KMS-11 (cell line): ENCODE measurements around the gene CCNB1.
"Not testable (repeated sequence)": the region's sequence is repeated elsewhere in the genome, so short reads cannot be mapped to it uniquely, and the experiment has no call there.

ENCODE experiments used
- H2AFZ ChIP-seq: fragments of 200-600 bp; sonication (generic); 2 replicates; pipeline ENCODE4 v1.6.1; 2016; ENCODE audit warnings: antibody characterized with exemption, mixed run types, low read depth
- H3K27ac ChIP-seq: fragments of 200-600 bp; sonication (generic); 2 replicates; pipeline ENCODE4 v1.6.1; 2016; ENCODE audit warnings: mild to moderate bottlenecking, mixed run types
- H3K27me3 ChIP-seq: fragments of 200-600 bp; sonication (generic); 2 replicates; pipeline ENCODE4 v1.6.1; 2017; ENCODE audit warnings: mild to moderate bottlenecking, low read depth, mixed run types, moderate library complexity; ENCODE audit not compliant: insufficient read depth
- H3K36me3 ChIP-seq: fragments of 200-600 bp; sonication (generic); 2 replicates; pipeline ENCODE4 v1.6.1; 2017; ENCODE audit warnings: mild to moderate bottlenecking, mixed run types; ENCODE audit not compliant: insufficient read depth
- H3K4me1 ChIP-seq: fragments of 200-600 bp; sonication (generic); 2 replicates; pipeline ENCODE4 v1.6.1; 2016; ENCODE audit warnings: mild to moderate bottlenecking, low read depth, mixed run types; ENCODE audit not compliant: poor library complexity, severe bottlenecking
- H3K4me2 ChIP-seq: fragments of 200-600 bp; sonication (generic); 2 replicates; pipeline ENCODE4 v1.7.0; 2016; ENCODE audit warnings: mild to moderate bottlenecking, mixed run types
- H3K4me3 ChIP-seq: fragments of 200-600 bp; sonication (generic); IDR thresholded peaks from 2 replicates; pipeline ENCODE4 v1.6.1; 2017; ENCODE audit warnings: low read depth, low read length, mixed read lengths; ENCODE audit not compliant: insufficient read depth
- H3K79me2 ChIP-seq: fragments of 200-600 bp; sonication (generic); 2 replicates; pipeline ENCODE4 v1.6.1; 2016; ENCODE audit warnings: low read depth, mixed run types; ENCODE audit not compliant: insufficient read depth
- H3K9ac ChIP-seq: fragments of 200-600 bp; sonication (generic); 2 replicates; pipeline ENCODE4 v1.6.1; 2016; ENCODE audit warnings: mild to moderate bottlenecking, mixed run types
- H4K20me1 ChIP-seq: fragments of 200-600 bp; sonication (generic); 2 replicates; pipeline ENCODE4 v1.6.1; 2016; ENCODE audit warnings: mild to moderate bottlenecking, mixed run types; ENCODE audit not compliant: insufficient read depth
- TF ChIP-seq, protein P1 (sequence below): fragments of 200-600 bp; sonication (generic); conservative IDR thresholded peaks from 2 replicates; pipeline ENCODE4 v1.6.1; 2017; ENCODE audit warnings: low read depth, mild to moderate bottlenecking, antibody characterized with exemption, low read length, moderate library complexity, mixed read lengths

The CCNB1 gene

DNA sequence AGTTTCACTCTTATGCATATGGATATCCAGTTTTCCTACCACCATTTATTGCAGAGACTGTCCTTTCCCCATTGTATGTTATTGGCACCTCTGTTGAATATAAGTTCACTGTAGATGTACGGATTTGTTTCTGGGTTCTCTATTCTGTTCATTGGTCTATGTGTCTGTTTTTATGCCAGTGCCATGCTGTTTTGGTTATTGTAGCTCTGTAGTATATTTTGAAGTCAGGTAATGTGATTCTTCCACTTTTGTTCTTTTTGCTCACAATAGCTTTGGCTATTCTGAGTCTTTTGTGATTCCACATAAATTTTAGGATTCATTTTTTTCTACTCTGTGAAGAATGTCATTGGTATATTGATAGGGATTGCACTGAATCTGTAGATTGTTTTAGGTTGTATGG is 26.1 kb upstream of the CCNB1 start:
- Histone ChIP-seq H3K9ac (no peak overlapping the region), H3K4me2 (no peak overlapping the region)

DNA sequence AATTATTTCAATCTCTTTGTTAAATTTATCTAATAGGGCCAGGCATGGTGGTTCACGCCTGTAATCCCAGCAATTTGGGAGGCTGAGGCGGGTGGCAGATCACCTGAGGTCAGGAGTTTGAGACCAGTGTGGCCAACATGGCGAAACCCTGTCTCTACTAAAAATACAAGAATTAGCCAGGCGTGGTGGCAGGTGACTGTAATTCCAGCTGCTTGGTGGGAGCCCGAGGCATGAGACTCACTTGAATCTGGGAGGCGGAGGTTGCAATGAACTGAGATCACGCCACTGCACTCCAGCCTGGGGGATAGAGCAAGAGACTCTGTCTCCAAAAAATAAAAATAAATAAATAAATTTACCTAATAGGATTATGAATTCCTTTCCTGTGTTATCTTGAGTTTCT is 18.4 kb upstream of the CCNB1 start:
- not testable (repeated sequence) for H3K4me3 ChIP-seq, H3K36me3 ChIP-seq, H2AFZ ChIP-seq, H3K27me3 ChIP-seq, H3K4me2 ChIP-seq, H4K20me1 ChIP-seq, H3K9ac ChIP-seq, H3K79me2 ChIP-seq, H3K4me1 ChIP-seq, H3K27ac ChIP-seq

More for the DNA sequence above, 26.1 kb upstream of the CCNB1 start:
- H3K36me3 ChIP-seq = no peaks in the 10 kb centered on the region
- TF ChIP-seq, protein P1, sequence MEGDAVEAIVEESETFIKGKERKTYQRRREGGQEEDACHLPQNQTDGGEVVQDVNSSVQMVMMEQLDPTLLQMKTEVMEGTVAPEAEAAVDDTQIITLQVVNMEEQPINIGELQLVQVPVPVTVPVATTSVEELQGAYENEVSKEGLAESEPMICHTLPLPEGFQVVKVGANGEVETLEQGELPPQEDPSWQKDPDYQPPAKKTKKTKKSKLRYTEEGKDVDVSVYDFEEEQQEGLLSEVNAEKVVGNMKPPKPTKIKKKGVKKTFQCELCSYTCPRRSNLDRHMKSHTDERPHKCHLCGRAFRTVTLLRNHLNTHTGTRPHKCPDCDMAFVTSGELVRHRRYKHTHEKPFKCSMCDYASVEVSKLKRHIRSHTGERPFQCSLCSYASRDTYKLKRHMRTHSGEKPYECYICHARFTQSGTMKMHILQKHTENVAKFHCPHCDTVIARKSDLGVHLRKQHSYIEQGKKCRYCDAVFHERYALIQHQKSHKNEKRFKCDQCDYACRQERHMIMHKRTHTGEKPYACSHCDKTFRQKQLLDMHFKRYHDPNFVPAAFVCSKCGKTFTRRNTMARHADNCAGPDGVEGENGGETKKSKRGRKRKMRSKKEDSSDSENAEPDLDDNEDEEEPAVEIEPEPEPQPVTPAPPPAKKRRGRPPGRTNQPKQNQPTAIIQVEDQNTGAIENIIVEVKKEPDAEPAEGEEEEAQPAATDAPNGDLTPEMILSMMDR = no peak
- no peaks in the 10 kb centered on the region for H3K79me2 ChIP-seq
- H3K4me3 ChIP-seq = no peak overlapping the region
- no peaks in the 10 kb centered on the region for H4K20me1 ChIP-seq
- H3K27me3 ChIP-seq = no peaks in the 10 kb centered on the region
- no peak overlapping the region for H2AFZ ChIP-seq
- H3K4me1 ChIP-seq = no peaks in the 10 kb centered on the region
- no peak overlapping the region for H3K27ac ChIP-seq

DNA sequence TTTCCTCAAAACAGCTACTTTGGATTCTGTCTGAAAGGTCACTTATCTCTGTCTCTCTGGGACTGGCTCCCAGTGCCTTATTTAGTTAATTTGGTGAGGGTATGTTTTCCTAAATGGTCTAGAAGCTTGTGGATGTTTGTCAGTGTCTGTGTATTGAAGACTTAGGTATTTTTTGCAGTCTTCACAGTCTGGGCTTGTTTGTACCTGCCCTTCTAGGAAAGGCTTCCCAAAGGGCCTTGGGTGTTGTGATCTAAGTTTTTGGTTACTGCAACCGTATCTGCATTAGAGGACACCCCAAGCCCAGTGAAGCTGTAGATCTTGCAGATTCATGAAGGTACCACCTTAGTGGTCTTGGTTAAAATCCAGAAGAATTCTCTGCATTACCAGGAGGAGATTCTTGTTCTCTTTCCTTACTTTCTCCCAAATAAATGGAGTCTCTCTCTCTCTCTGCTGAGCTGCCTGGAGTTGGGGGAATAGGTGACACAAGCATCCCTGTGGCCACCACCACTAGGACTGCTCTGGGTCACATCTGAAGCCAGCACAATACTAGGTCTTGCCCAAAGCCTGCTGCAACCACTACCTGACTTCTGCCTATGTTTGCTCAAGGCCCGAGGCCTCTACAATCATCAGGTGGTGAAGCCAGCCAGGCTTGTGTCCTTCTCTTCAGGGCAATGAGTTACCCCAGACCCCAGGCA is 17.8 kb upstream of the CCNB1 start:
- Histone ChIP-seq H3K4me3 (no peak overlapping the region), H3K79me2 (no peaks in the 10 kb centered on the region), H2AFZ (no peak overlapping the region), H3K9ac (no peak overlapping the region), H3K27me3 (no peaks in the 10 kb centered on the region), H3K36me3 (no peaks in the 10 kb centered on the region), H3K4me2 (no peak overlapping the region), H3K27ac (no peak overlapping the region), H3K4me1 (no peaks in the 10 kb centered on the region), H4K20me1 (no peaks in the 10 kb centered on the region)
- TF ChIP-seq, protein P1 = no peak

DNA sequence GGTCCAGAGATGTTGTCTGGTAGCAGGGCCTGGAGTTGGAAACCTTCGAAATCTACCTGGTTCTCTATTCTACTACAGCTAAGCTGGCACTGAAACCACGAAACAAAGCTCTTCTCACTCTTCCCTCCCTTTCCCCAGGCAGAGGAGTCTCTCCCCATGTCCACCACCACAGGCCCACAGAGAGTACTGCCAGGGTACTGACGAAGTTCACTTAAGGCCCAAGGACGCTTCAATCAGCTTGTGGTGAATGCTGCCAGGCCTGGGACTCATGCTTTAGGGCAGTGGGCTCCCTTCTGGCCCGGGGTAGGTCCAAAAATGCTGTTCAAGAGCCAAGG is 17.3 kb upstream of the CCNB1 start:
- H3K4me3 ChIP-seq = no peak overlapping the region
- TF ChIP-seq, protein P1 = no peak
- H3K4me1 ChIP-seq = no peaks in the 10 kb centered on the region
- no peak overlapping the region for H3K27ac ChIP-seq
- H3K4me2 ChIP-seq = no peak overlapping the region
- H3K79me2 ChIP-seq = no peaks in the 10 kb centered on the region
- no peak overlapping the region for H3K9ac ChIP-seq
- H3K36me3 ChIP-seq = no peaks in the 10 kb centered on the region
- H4K20me1 ChIP-seq = no peaks in the 10 kb centered on the region
- no peaks in the 10 kb centered on the region for H3K27me3 ChIP-seq
- no peak overlapping the region for H2AFZ ChIP-seq

DNA sequence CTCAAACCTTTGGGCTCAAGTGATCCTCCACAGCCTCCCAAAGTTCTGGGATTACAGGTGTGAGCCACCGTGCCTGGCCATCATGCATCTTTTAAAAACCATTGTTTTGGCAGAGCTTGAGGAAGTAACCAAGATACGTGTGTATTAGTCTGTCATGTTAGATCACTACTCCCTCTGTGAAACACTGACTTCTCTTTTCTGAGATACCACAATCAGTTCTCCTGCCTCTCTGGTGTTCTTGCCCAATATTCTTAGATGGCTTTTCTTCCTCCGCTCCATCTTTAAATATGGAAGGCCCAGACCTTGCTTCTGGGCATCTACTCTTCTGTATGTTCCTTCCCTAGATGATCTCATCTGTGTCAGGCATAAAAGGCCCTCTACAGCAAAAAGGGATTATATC is 14.2 kb upstream of the CCNB1 start:
- TF ChIP-seq, protein P1 = no peak
- no peaks in the 10 kb centered on the region for H4K20me1 ChIP-seq
- H2AFZ ChIP-seq = no peak overlapping the region
- no peak overlapping the region for H3K4me3 ChIP-seq
- H3K4me2 ChIP-seq = no peak overlapping the region
- H3K9ac ChIP-seq = no peak overlapping the region
- H3K79me2 ChIP-seq = no peaks in the 10 kb centered on the region
- no peak overlapping the region for H3K27ac ChIP-seq
- no peaks in the 10 kb centered on the region for H3K4me1 ChIP-seq
- H3K36me3 ChIP-seq = no peaks in the 10 kb centered on the region
- H3K27me3 ChIP-seq = no peaks in the 10 kb centered on the region
